Mucosa of descending colon (tissue), 3 donors: ENCODE results near the gene NEB. TPM values are rescaled to one million over a fixed set of nuclear protein-coding genes. Genes with fewer than 3 reads are reported as not detected.

Experiments used
- ATAC-seq: fragments of 200-7000 bp; cut with Tn5 transposase; one replicate; pipeline ENCODE4 v1.9.1; 2020; ENCODE audit warnings: mild to moderate bottlenecking, moderate library complexity
- DNase-seq, 3 donors: peaks; one replicate each; pipeline ENCODE4 v3.0.0-alpha.2; 2020
- H3K36me3 ChIP-seq: fragments of 200-600 bp; one replicate; pipeline ENCODE4 v1.8.0; 2021; ENCODE audit warnings: low read depth, mild to moderate bottlenecking
- H3K4me1 ChIP-seq: fragments of 200-600 bp; one replicate; pipeline ENCODE4 v1.8.0; 2021; ENCODE audit warnings: low read depth, mild to moderate bottlenecking
- H3K4me3 ChIP-seq: fragments of 200-600 bp; one replicate; pipeline ENCODE4 v1.8.0; 2021; ENCODE audit warnings: mild to moderate bottlenecking
- H3K9me3 ChIP-seq: fragments of 200-600 bp; one replicate; pipeline ENCODE4 v1.8.0; 2021; ENCODE audit warnings: mild to moderate bottlenecking
- intact Hi-C, 2 donors: fragments of 100-400 bp; cut with DNase I in 1 of 2; cut with micrococcal nuclease in 1 of 2; formaldehyde crosslinking; loops; one replicate each; pipeline versions ENCODE4 v1.11.0 to v1.11.1; 2022; cut with DNase I, micrococcal nuclease
- total RNA-seq, 3 donors: library from RNA; stranded (reverse); fragmentation: NEBNext Ultra II Directional in 2 of 3; extraction: Animal tissue kit (Norgen Biotek cat#: 25700) in 2 of 3; gene quantifications; one replicate each; pipeline versions ENCODE4 v1.2.1 to v1.2.4, GENCODE V29; 2021 to 2023
- TF ChIP-seq, protein P1 (sequence below): fragments of 200-600 bp; IDR thresholded peaks from one replicate; pipeline ENCODE4 v1.8.0; 2022; ENCODE audit warnings: antibody characterized with exemption, mild to moderate bottlenecking
- donor health status: DM: no; HTN: no; CAD: no; lungs with moderate emphysema.
- donor health status: DM: no; HTN: no; CAD: no.
- donor health status: DM: no; HTN: yes; CAD: no.

The NEB gene
- total RNA-seq, 3 donors from 2014 or later: 0.54 to 1.1 (median 0.82) TPM

GRCh38 chr2:151688719-151689118 is 45.6 kb downstream of the NEB start:
- Histone ChIP-seq H3K36me3 (no peaks in the 10 kb centered on the region), H3K4me1 (no peaks in the 10 kb centered on the region), H3K4me3 (no peak overlapping the region), H3K9me3 (no peaks in the 10 kb centered on the region)
- TF ChIP-seq, protein P1, sequence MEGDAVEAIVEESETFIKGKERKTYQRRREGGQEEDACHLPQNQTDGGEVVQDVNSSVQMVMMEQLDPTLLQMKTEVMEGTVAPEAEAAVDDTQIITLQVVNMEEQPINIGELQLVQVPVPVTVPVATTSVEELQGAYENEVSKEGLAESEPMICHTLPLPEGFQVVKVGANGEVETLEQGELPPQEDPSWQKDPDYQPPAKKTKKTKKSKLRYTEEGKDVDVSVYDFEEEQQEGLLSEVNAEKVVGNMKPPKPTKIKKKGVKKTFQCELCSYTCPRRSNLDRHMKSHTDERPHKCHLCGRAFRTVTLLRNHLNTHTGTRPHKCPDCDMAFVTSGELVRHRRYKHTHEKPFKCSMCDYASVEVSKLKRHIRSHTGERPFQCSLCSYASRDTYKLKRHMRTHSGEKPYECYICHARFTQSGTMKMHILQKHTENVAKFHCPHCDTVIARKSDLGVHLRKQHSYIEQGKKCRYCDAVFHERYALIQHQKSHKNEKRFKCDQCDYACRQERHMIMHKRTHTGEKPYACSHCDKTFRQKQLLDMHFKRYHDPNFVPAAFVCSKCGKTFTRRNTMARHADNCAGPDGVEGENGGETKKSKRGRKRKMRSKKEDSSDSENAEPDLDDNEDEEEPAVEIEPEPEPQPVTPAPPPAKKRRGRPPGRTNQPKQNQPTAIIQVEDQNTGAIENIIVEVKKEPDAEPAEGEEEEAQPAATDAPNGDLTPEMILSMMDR: no peak
- intact Hi-C loops: no loop called here
- DNase-seq: no peak
- ATAC-seq: no peak

DNA sequence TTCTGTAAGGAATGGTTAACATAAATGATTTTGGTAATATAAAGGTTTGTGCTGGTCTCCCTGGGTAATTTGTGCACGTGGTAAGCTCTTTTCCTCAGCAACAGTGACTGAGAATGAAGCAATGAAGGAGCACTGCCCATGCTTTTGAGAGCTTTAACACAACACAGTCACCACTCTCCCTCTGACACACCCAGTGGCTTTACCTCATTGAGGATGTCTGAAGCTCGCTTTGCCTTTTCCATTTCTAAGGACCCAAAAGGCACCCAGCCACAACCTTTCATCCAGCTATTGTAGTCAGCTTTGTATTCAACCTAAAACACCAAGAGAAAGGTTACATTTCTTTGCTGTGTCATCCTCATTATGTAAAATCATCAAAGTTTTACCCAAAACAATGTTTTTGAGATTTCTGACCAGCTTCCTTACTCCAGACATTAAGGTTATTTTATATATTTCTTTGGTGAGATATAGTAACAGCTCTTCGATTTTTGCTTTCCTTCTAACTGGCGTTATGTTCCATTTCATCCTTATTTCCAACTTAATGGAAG is 51.7 kb downstream of the NEB start:
- intact Hi-C loops: no loop called here
- TF ChIP-seq, protein P1: no peak

DNA sequence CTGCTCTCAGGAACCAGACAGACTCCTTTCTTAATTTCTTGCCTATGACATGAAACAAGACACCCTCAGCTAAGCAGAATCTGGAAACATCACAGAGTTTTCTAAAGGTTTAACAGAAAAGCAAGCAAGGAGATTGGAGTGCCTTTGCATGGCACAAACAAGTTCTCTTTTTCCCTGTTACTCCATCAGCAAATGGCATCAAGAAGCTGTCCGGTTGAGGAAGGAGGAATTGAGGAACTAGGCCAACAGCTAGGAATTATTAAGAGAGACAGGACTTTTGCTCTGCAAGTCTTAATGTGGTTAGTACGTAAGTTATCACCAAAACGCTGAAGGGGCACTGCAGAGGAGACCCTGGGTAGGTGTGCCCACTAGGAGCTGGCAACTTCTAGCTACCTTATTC is 53.2 kb downstream of the NEB start:
- no peaks in the 10 kb centered on the region for H3K4me1 ChIP-seq
- H3K36me3 ChIP-seq: no peaks in the 10 kb centered on the region
- no peak for ATAC-seq
- DNase-seq: no peak
- intact Hi-C loops: no loop called here
- no peak overlapping the region for H3K4me3 ChIP-seq
- TF ChIP-seq, protein P1: no peak
- H3K9me3 ChIP-seq: no peaks in the 10 kb centered on the region

More for the DNA sequence above, 51.7 kb downstream of the NEB start:
- Histone ChIP-seq H3K4me3 (no peak overlapping the region), H3K4me1 (no peaks in the 10 kb centered on the region), H3K36me3 (no peaks in the 10 kb centered on the region), H3K9me3 (no peaks in the 10 kb centered on the region)
- DNase-seq: no peak
- ATAC-seq: no peak

- H3K4me1 ChIP-seq: no peaks in the 10 kb centered on the region
- H3K36me3 ChIP-seq: no peaks in the 10 kb centered on the region
- DNase-seq (no peak), ATAC-seq (no peak)
- H3K4me3 ChIP-seq: no peak overlapping the region
- H3K9me3 ChIP-seq: no peaks in the 10 kb centered on the region
- intact Hi-C loops: no loop called here
- TF ChIP-seq, protein P1: no peak
Observed at GRCh38 chr2:151679994-151680393, 54.3 kb downstream of the NEB start.

DNA sequence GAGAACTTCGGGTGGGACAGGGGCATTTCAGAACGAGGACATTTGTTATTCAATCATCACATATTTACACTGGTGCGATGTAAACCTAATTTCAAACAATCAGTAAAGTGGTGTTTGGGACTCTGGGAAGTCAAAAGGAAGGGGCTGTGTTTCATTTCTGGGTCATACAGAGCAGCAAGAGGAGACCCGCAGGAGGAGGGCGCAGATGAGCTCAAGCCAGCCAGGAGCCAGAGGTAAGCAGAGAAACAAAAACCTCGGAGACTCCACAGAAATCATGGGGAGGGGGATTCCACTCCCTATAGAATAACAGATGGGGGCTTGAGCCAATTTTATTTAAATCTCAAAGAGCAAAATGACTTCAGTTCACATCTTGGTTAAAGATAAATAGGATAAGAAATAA is 55.4 kb downstream of the NEB start:
- no peaks in the 10 kb centered on the region for H3K9me3 ChIP-seq
- intact Hi-C loops: no loop called here
- H3K36me3 ChIP-seq: no peaks in the 10 kb centered on the region
- no peaks in the 10 kb centered on the region for H3K4me1 ChIP-seq
- TF ChIP-seq, protein P1: no peak
- DNase-seq (no peak), ATAC-seq (no peak)
- no peak overlapping the region for H3K4me3 ChIP-seq

GRCh38 chr2:151673016-151673415 is 61.3 kb downstream of the NEB start:
- ATAC-seq: no peak
- no peaks in the 10 kb centered on the region for H3K36me3 ChIP-seq
- no peaks in the 10 kb centered on the region for H3K4me1 ChIP-seq
- intact Hi-C loops: no loop called here
- DNase-seq: no peak
- no peak overlapping the region for H3K4me3 ChIP-seq
- H3K9me3 ChIP-seq: no peaks in the 10 kb centered on the region
- TF ChIP-seq, protein P1: no peak
